ENCODE results near the gene MCM7.

MCM7 gene

GRCh38 chr7:100119970-100120732 is 19.0 kb upstream of the MCM7 start:
- no peak for TF ChIP-seq CTCF (conservative IDR thresholded peaks at IDR 0.05; ENCODE audit: low read depth, low read length)
- peak; percentile 60 for DNase-seq (ENCODE audit: low read depth)
- H3K4me3 ChIP-seq (ENCODE audit: low read depth, low read length), result peak overlapping the region; percentile 92

GRCh38 chr7:100119072-100119969 is 18.1 kb upstream of the MCM7 start, which contains the start of the genes CNPY4 and TAF6:
TSS of gene CNPY4 (plus strand) at chr7:100119634. CDS start at chr7:100119745, 111 bp downstream.
TSS of gene TAF6 (minus strand) at chr7:100119358. CDS start at chr7:100114209, 5,149 bp downstream.
- TF ChIP-seq CTCF (conservative IDR thresholded peaks at IDR 0.05; ENCODE audit: low read depth, low read length), result no peak
- peak; percentile 98 for DNase-seq (ENCODE audit: low read depth)
- H3K4me3 ChIP-seq (ENCODE audit: low read depth, low read length), result peak within 1 kb of the TSS; percentile 92

GRCh38 chr7:100118388-100119071 is 17.3 kb upstream of the MCM7 start:
- DNase-seq (ENCODE audit: low read depth), result no peak
- TF ChIP-seq CTCF (conservative IDR thresholded peaks at IDR 0.05; ENCODE audit: low read depth, low read length), result no peak
- peak overlapping the region; percentile 92 for H3K4me3 ChIP-seq (ENCODE audit: low read depth, low read length)

- TF ChIP-seq CTCF (conservative IDR thresholded peaks at IDR 0.05; ENCODE audit: low read depth, low read length), result no peak
- DNase-seq (ENCODE audit: low read depth), result no peak
- no peak overlapping the region for H3K4me3 ChIP-seq (ENCODE audit: low read depth, low read length)
Measured at GRCh38 chr7:100115026-100115425, 13.8 kb upstream of the MCM7 start.

- DNase-seq (ENCODE audit: low read depth), result no peak
- no peak for TF ChIP-seq CTCF (conservative IDR thresholded peaks at IDR 0.05; ENCODE audit: low read depth, low read length)
- no peak overlapping the region for H3K4me3 ChIP-seq (ENCODE audit: low read depth, low read length)
Measured at GRCh38 chr7:100111914-100112313, 10.7 kb upstream of the MCM7 start.

GRCh38 chr7:100111156-100111555 is 10.0 kb upstream of the MCM7 start:
- H3K4me3 ChIP-seq (ENCODE audit: low read depth, low read length), result no peak overlapping the region
- DNase-seq (ENCODE audit: low read depth), result no peak
- TF ChIP-seq CTCF (conservative IDR thresholded peaks at IDR 0.05; ENCODE audit: low read depth, low read length), result no peak
